Tibial artery (tissue), 4 donors: ENCODE data around the gene CTIF.
A peak's percentile ranks its signal among the peaks of the same experiment; 100 is the strongest.

Experiments
- DNase-seq, 2 donors: peaks; one replicate each; pipeline ENCODE4 v3.0.0-alpha.2; 2019
- H3K27ac ChIP-seq, 2 donors: fragments of 200-600 bp; sonication (generic) in 1 of 2; 1 replicate in 1 of 2; 2 replicates in 1 of 2; pipeline ENCODE4 v1.5.1; 2018 to 2019; ENCODE audit warnings: mild to moderate bottlenecking in 1 of 2
- H3K27me3 ChIP-seq, 2 donors: fragments of 200-600 bp; sonication (generic) in 1 of 2; one replicate each; pipeline versions ENCODE4 v1.5.1 to v1.6.0; 2016 to 2019
- H3K36me3 ChIP-seq, 3 donors: fragments of 200-600 bp; sonication (generic) in 2 of 3; one replicate each; pipeline ENCODE4 v1.5.1; 2016 to 2019; ENCODE audit warnings: mild to moderate bottlenecking in 2 of 3
- H3K4me1 ChIP-seq, 4 donors: fragments of 200-600 bp; sonication (generic) in 2 of 4; 1 replicate in 3 of 4; 2 replicates in 1 of 4; pipeline ENCODE4 v1.5.1; 2016 to 2019
- H3K4me3 ChIP-seq, 2 donors: fragments of 200-600 bp; sonication (generic) in 1 of 2; 1 replicate in 1 of 2; 2 replicates in 1 of 2; pipeline ENCODE4 v1.5.1; 2018 to 2019; ENCODE audit warnings: mild to moderate bottlenecking in 2 of 2
- H3K9me3 ChIP-seq, 3 donors: fragments of 200-600 bp; sonication (generic) in 1 of 3; one replicate each; pipeline ENCODE4 v1.5.1; 2016 to 2019
- intact Hi-C: fragments of 100-400 bp; cut with DNase I; formaldehyde crosslinking; loops from one replicate; pipeline ENCODE4 v1.15.0; 2023; ENCODE audit warnings: low total_unique reads
- TF ChIP-seq, protein P1 (sequence below), 2 experiments: fragments of 200-600 bp in 1 of 2; fragments of 450-650 bp in 1 of 2; IDR thresholded peaks; one replicate each; pipeline ENCODE4 v1.5.1; 2017 to 2019; ENCODE audit warnings: antibody characterized with exemption in 2 of 2, mild to moderate bottlenecking in 1 of 2, moderate library complexity in 1 of 2

Gene CTIF

DNA sequence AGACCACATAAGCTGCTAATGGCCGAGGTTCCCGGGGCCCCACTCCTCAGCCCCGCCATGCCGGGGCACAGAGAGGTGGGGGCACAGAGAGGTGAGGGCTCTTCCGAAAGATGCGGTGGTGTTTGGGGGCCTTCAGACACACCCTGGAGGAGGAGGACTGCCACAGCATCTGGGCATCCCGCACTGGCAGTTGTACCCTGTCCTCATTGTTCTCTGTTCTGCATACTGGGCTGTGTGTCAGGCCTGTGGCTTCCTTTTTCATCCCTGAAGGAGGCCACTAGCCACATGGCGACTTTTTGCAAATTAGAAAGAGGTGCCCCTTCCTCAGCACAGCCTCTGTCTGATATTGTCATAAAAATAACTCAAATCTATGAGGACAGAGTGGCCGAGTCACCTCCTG, 150.1 kb downstream of the CTIF start:
- H3K4me1 ChIP-seq, result peaks cover 0 to 12% (median 0%) of the 10 kb centered on the region in 4 donors
- no peaks in the 10 kb centered on the region for H3K9me3 ChIP-seq
- H3K4me3 ChIP-seq, result no peak overlapping the region
- H3K27me3 ChIP-seq, result no peaks in the 10 kb centered on the region
- intact Hi-C loops, result no loop called here
- H3K36me3 ChIP-seq, result peaks cover 0 to 36% (median 9%) of the 10 kb centered on the region in 3 donors
- no peak for DNase-seq
- TF ChIP-seq, protein P1, sequence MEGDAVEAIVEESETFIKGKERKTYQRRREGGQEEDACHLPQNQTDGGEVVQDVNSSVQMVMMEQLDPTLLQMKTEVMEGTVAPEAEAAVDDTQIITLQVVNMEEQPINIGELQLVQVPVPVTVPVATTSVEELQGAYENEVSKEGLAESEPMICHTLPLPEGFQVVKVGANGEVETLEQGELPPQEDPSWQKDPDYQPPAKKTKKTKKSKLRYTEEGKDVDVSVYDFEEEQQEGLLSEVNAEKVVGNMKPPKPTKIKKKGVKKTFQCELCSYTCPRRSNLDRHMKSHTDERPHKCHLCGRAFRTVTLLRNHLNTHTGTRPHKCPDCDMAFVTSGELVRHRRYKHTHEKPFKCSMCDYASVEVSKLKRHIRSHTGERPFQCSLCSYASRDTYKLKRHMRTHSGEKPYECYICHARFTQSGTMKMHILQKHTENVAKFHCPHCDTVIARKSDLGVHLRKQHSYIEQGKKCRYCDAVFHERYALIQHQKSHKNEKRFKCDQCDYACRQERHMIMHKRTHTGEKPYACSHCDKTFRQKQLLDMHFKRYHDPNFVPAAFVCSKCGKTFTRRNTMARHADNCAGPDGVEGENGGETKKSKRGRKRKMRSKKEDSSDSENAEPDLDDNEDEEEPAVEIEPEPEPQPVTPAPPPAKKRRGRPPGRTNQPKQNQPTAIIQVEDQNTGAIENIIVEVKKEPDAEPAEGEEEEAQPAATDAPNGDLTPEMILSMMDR (IDR thresholded peaks at IDR 0.05), result no peak
- H3K27ac ChIP-seq, result no peak overlapping the region

DNA sequence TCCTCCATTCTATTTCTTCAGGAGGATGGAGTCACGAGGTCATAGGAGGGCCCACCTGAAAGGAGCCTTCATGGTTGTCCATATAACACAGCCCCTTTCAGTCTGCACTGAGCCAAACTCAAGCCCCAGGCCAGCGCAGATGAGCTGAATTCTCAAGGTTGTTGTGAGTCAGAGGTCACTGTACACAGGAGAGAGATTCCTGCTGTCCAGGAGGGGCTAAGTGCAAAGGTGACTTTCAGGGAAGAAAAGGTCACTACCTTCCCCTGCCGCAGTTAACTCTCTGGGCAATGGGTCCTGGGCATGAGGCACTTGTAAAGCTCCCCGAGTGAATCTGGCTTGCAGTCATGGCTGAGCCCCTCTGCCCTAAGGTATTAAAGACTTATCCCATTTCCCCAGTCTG, 150.7 kb downstream of the CTIF start:
- H3K27me3 ChIP-seq, result no peaks in the 10 kb centered on the region
- TF ChIP-seq, protein P1 (IDR thresholded peaks at IDR 0.05), result no peak
- H3K27ac ChIP-seq, result no peak overlapping the region
- no peaks in the 10 kb centered on the region for H3K9me3 ChIP-seq
- no peak overlapping the region for H3K4me3 ChIP-seq
- intact Hi-C loops, result no loop called here
- DNase-seq, result no peak
- H3K36me3 ChIP-seq, result peaks cover 0 to 36% (median 9%) of the 10 kb centered on the region in 3 donors
- H3K4me1 ChIP-seq, result peaks cover 0 to 18% (median 0%) of the 10 kb centered on the region in 4 donors

DNA sequence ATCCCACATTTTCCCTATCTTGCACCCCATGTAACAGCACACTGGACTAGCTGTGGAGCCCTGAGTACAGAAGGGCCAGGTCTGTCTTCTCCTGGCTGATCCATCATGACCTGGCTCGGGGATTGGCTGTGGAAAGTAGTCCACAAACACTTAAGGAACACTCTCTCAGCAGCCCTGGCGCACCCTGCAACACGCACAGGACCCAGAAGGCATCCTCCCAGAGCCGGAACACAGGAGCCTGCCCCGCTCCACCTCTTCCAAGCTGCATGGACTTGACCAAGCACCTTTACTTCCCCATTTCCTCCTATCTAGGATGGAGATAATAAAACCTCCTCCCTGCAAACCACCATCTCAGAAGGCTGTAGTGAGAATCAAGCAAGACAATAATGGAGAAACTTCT, 151.7 kb downstream of the CTIF start:
- intact Hi-C loops, result no loop called here
- H3K4me3 ChIP-seq, result no peak overlapping the region
- no peaks in the 10 kb centered on the region for H3K9me3 ChIP-seq
- H3K27ac ChIP-seq, result no peak overlapping the region
- TF ChIP-seq, protein P1 (IDR thresholded peaks at IDR 0.05), result no peak
- H3K27me3 ChIP-seq, result no peaks in the 10 kb centered on the region
- H3K36me3 ChIP-seq, result peaks cover 0 to 36% (median 9%) of the 10 kb centered on the region in 3 donors
- peaks cover 0 to 18% (median 0%) of the 10 kb centered on the region in 4 donors for H3K4me1 ChIP-seq
- no peak for DNase-seq

DNA sequence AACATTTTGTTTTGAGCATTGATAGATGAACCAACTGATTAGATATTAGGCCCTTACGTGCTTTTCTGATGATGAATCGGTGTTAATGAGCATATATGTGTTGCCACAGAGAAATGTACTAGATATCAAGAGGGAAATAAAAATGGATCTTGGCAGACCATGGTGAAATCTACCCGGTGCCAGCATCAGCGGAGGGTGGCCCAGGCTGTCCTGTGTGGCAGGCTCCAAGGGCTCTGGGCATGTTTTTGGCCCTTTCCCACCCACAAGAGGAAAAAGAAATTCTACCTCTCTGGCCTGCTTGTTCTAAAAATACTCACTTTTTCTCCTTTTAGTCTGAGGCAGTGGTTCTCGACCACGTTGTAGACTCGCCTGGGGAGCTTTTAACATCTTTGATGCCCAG, 154.2 kb downstream of the CTIF start:
- Histone ChIP-seq H3K4me3 (no peak overlapping the region), H3K4me1 (peaks cover 0 to 18% (median 2%) of the 10 kb centered on the region in 4 donors), H3K36me3 (peaks cover 0 to 30% (median 9%) of the 10 kb centered on the region in 3 donors), H3K27me3 (no peaks in the 10 kb centered on the region), H3K9me3 (no peaks in the 10 kb centered on the region), H3K27ac (peak overlapping the region in 1 of 2 donors; percentile 38)
- intact Hi-C loops, result no loop called here
- TF ChIP-seq, protein P1 (IDR thresholded peaks at IDR 0.05), result no peak
- no peak for DNase-seq

DNA sequence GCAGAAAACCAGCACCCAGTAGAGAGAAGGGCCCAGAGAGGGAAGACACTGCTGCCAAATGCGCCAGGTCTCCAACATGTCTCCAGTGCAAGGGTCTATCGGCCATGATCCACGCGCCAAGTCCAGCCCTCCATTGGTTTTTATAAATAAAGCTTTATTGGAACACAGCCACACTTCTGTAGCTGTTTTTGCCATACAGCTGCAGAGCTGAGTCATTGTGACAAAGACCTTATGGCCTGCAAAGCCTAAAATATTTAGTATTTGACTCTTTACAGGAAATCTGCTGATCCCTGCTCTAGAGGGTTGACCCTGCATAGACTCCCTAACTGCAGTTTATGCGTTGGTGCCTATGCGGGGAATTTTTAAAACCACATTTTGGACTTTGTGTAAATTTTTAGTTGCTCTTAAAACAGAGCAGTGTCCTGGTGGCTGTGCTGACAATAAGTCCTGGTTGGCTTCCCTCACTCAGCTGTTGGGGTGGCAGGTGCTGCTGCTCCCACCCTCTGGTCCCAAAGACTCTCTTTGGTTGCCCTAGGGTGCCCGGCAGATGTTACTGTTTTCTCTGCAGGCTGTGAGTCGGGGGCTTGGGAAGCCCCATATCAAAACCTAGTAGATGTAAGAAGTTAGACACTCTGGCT, 154.9 kb downstream of the CTIF start:
- H3K4me1 ChIP-seq, result peaks cover 0 to 18% (median 2%) of the 10 kb centered on the region in 4 donors
- H3K4me3 ChIP-seq, result no peak overlapping the region
- no peaks in the 10 kb centered on the region for H3K9me3 ChIP-seq
- peak overlapping the region in 1 of 2 donors; percentile 38 for H3K27ac ChIP-seq
- H3K36me3 ChIP-seq, result peaks cover 0 to 22% (median 9%) of the 10 kb centered on the region in 3 donors
- DNase-seq, result no peak
- TF ChIP-seq, protein P1 (IDR thresholded peaks at IDR 0.05), result no peak
- H3K27me3 ChIP-seq, result no peaks in the 10 kb centered on the region
- intact Hi-C loops, result no loop called here
